ENCODE results near the gene COL11A1. TPM values are rescaled to one million over a fixed set of nuclear protein-coding genes. Genes with fewer than 3 reads are reported as not detected.

Gene COL11A1
- total RNA-seq, 4 donors from 2014 or later: 9.8 to 24.3 (median 12.8) TPM

- Histone ChIP-seq H3K4me3 (no peak overlapping the region), H3K36me3 (no peaks in the 10 kb centered on the region), H3K9me3 (no peaks in the 10 kb centered on the region), H3K27me3 (no peaks in the 10 kb centered on the region), H3K27ac (no peak overlapping the region), H3K4me1 (no peaks in the 10 kb centered on the region)
- no peak for TF ChIP-seq EP300 (IDR thresholded peaks at IDR 0.05)
- TF ChIP-seq POLR2A (IDR thresholded peaks at IDR 0.05): no peak
- TF ChIP-seq, protein P1, sequence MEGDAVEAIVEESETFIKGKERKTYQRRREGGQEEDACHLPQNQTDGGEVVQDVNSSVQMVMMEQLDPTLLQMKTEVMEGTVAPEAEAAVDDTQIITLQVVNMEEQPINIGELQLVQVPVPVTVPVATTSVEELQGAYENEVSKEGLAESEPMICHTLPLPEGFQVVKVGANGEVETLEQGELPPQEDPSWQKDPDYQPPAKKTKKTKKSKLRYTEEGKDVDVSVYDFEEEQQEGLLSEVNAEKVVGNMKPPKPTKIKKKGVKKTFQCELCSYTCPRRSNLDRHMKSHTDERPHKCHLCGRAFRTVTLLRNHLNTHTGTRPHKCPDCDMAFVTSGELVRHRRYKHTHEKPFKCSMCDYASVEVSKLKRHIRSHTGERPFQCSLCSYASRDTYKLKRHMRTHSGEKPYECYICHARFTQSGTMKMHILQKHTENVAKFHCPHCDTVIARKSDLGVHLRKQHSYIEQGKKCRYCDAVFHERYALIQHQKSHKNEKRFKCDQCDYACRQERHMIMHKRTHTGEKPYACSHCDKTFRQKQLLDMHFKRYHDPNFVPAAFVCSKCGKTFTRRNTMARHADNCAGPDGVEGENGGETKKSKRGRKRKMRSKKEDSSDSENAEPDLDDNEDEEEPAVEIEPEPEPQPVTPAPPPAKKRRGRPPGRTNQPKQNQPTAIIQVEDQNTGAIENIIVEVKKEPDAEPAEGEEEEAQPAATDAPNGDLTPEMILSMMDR (IDR thresholded peaks at IDR 0.05): no peak
- no peak for DNase-seq (ENCODE audit: low spot score in 2 of 2)
- WGBS, 2 donors: 82 to 94% methylated on average over 2 of the region's 2 CpGs
These were observed 211.6 kb downstream of the COL11A1 start for GRCh38 chr1:102896771-102897170.

DNA sequence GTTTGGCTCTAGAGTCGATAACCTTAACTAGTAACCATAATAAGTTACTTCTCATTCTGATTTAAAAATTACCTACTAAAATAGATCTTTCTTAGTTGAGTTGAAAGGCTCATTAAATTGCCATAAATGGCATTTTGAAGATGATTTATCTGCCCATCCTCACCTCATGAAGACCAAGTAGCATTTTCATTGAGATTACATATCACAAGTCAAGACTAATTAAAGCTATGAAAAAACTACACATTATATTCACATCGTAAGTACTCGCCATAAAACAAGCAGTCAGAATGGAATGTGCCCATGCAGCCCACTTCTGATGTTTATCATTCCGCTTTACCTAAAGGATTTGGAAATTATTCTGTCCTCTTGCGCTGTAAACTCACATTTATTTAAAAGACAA is 212.0 kb downstream of the COL11A1 start:
- H3K27ac ChIP-seq: no peak overlapping the region
- TF ChIP-seq EP300 (IDR thresholded peaks at IDR 0.05) (no peak), POLR2A (IDR thresholded peaks at IDR 0.05) (no peak)
- TF ChIP-seq, protein P1 (IDR thresholded peaks at IDR 0.05): no peak
- DNase-seq (ENCODE audit: low spot score in 2 of 2): no peak
- no peaks in the 10 kb centered on the region for H3K36me3 ChIP-seq
- H3K27me3 ChIP-seq: no peaks in the 10 kb centered on the region
- 92% methylated on average over 5 of the region's 5 CpGs for WGBS, 2 donors
- H3K4me1 ChIP-seq: no peaks in the 10 kb centered on the region
- H3K4me3 ChIP-seq: no peak overlapping the region
- H3K9me3 ChIP-seq: no peaks in the 10 kb centered on the region

DNA sequence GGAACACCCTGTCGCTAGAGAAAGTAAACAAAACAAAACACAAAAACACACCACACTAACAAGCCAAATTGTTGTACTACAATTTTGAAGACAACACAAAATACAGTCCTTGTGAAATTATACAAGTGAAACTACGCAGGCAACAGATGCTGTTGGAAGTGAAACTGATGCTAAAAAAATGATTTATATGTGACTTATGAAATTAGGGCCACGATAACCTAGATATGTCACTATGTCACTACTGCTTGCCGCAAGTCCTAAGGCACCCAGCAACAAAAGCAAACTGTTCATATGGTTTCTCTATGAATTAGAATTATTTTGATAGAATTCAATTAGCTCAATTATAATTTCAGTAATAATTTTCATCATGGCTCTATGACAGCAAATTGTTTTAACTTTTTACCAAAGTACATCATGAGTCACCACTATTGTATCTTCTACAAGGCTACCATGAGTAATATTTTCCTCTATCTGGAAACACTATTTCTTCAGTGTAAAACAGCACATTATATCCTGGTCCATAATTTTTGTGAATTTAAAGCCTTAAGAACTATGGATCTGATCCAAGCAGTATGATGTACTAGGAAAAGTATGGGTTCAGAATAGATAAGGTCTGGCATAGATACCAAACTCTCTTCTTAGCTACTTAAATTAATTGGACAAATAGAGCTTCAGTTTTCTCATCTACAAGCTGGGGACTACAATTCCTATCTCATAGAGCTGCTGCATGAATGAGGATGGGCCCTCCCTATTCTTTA is 216.3 kb downstream of the COL11A1 start:
- H3K27ac ChIP-seq: no peak overlapping the region

GRCh38 chr1:102886638-102887037 is 221.7 kb downstream of the COL11A1 start:
- TF ChIP-seq POLR2A (IDR thresholded peaks at IDR 0.05): no peak
- no peak for TF ChIP-seq EP300 (IDR thresholded peaks at IDR 0.05)
- TF ChIP-seq, protein P1 (IDR thresholded peaks at IDR 0.05): no peak
- H3K9me3 ChIP-seq: no peaks in the 10 kb centered on the region
- WGBS, 2 donors: 85 to 90% methylated on average over 4 of the region's 4 CpGs
- no peak overlapping the region for H3K4me3 ChIP-seq
- no peak overlapping the region for H3K27ac ChIP-seq
- no peaks in the 10 kb centered on the region for H3K27me3 ChIP-seq
- no peaks in the 10 kb centered on the region for H3K36me3 ChIP-seq
- H3K4me1 ChIP-seq: no peaks in the 10 kb centered on the region
- DNase-seq (ENCODE audit: low spot score in 2 of 2): no peak

More for the DNA sequence above, 216.3 kb downstream of the COL11A1 start:
- no peak for DNase-seq (ENCODE audit: low spot score in 2 of 2)
- Histone ChIP-seq H3K36me3 (no peaks in the 10 kb centered on the region), H3K4me1 (no peaks in the 10 kb centered on the region), H3K9me3 (no peaks in the 10 kb centered on the region), H3K4me3 (no peak overlapping the region), H3K27me3 (no peaks in the 10 kb centered on the region)
- TF ChIP-seq, protein P1 (IDR thresholded peaks at IDR 0.05): no peak
- TF ChIP-seq EP300 (IDR thresholded peaks at IDR 0.05): no peak
- TF ChIP-seq POLR2A (IDR thresholded peaks at IDR 0.05): no peak
- WGBS, 2 donors: 68 to 78% methylated on average over 4 of the region's 4 CpGs

DNA sequence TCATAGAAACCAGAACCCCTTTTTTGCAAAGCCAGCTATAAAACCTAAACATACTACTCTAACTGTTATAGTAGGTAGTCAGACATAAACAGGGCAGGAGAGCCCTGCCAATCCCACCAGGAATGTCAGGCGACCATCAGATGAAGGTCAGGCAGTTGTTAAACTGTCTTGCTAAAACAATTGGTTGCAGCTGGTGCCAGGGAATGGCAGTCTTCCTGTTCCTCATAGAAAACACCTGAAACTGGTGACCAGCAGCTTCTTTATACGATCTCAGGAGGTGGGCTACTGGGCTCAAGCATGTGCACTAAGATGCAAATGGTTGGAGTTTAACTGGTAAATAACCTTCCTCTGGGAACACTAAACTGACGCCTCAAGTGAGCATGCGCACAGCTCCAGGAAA is 224.1 kb downstream of the COL11A1 start:
- Histone ChIP-seq H3K4me1 (no peaks in the 10 kb centered on the region), H3K9me3 (no peaks in the 10 kb centered on the region), H3K4me3 (no peak overlapping the region), H3K36me3 (no peaks in the 10 kb centered on the region), H3K27ac (no peak overlapping the region), H3K27me3 (no peaks in the 10 kb centered on the region)
- TF ChIP-seq EP300 (IDR thresholded peaks at IDR 0.05): no peak
- TF ChIP-seq POLR2A (IDR thresholded peaks at IDR 0.05): no peak
- TF ChIP-seq, protein P1 (IDR thresholded peaks at IDR 0.05): no peak
- DNase-seq (ENCODE audit: low spot score in 2 of 2): no peak
- 64 to 83% methylated on average over 4 of the region's 4 CpGs for WGBS, 2 donors
